PFSK-1 (cell line): ENCODE measurements around the gene PAM16.

Source experiments
- FOXP2 ChIP-seq: optimal IDR thresholded peaks from 2 replicates; pipeline ENCODE3; 2011; ENCODE audit warnings: borderline replicate concordance, control low read depth, inconsistent platforms; ENCODE audit not compliant: insufficient read depth; ENCODE audit errors: extremely low read length, extremely low read depth
- POLR2AphosphoS5 ChIP-seq: IDR thresholded peaks from 2 replicates; pipeline ENCODE4 v1.6.1; 2012; ENCODE audit warnings: low read depth, mild to moderate bottlenecking, control low read depth, low read length, moderate library complexity
- SIN3A ChIP-seq: IDR thresholded peaks from 2 replicates; pipeline ENCODE4 v1.6.1; 2012; ENCODE audit warnings: mild to moderate bottlenecking, low read length, moderate library complexity, borderline replicate concordance; ENCODE audit not compliant: insufficient read depth
- TAF1 ChIP-seq: IDR thresholded peaks from 2 replicates; pipeline ENCODE4 v1.6.1; 2012; ENCODE audit warnings: low read length, control low read depth, borderline replicate concordance; ENCODE audit not compliant: insufficient read depth
- TF ChIP-seq, protein P1 (sequence below), 2 experiments: IDR thresholded peaks; 2 replicates each; pipeline versions ENCODE4 v1.6.1 to v1.8.0; 2011 to 2012; ENCODE audit warnings: low read depth in 2 of 2, low read length in 2 of 2, control low read depth in 1 of 2, inconsistent platforms in 1 of 2, mild to moderate bottlenecking in 1 of 2, moderate library complexity in 1 of 2; ENCODE audit not compliant: insufficient read depth in 1 of 2

The PAM16 gene

DNA sequence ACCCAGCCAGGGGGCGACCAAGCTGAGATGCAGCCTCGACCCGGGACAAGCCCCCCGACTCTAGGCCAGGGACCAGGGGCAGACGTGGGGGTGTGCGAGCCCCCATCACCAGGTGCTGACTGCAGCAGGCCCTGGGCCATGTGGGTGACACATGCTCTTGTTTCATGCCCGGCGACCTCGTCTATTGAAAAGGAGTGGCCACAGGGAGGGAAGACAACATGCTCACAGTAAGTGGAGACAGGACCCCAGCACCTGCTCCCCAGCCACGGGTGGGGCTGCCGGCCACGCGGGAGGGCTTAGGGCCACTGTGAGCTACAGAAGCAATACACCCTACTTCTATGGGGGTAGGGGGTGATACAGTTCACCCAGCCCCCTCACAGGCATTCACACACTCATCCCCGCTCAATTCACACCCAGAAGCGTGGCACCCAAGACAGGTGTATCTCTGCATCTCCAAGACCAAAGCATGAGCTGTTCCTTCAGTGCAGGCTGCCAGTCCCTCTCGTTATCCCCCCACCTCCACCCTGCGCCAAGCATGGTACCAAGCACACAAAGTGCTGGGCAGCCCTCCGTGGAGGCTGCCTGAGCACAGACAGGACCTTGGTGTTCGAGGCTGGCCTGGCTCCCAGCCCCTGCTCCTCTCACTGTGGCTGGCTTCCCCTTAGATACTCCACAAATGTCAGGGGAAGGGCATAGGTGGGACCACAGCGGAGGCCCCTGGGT lies 34.1 kb upstream of the PAM16 start:
- TF ChIP-seq, protein P1, sequence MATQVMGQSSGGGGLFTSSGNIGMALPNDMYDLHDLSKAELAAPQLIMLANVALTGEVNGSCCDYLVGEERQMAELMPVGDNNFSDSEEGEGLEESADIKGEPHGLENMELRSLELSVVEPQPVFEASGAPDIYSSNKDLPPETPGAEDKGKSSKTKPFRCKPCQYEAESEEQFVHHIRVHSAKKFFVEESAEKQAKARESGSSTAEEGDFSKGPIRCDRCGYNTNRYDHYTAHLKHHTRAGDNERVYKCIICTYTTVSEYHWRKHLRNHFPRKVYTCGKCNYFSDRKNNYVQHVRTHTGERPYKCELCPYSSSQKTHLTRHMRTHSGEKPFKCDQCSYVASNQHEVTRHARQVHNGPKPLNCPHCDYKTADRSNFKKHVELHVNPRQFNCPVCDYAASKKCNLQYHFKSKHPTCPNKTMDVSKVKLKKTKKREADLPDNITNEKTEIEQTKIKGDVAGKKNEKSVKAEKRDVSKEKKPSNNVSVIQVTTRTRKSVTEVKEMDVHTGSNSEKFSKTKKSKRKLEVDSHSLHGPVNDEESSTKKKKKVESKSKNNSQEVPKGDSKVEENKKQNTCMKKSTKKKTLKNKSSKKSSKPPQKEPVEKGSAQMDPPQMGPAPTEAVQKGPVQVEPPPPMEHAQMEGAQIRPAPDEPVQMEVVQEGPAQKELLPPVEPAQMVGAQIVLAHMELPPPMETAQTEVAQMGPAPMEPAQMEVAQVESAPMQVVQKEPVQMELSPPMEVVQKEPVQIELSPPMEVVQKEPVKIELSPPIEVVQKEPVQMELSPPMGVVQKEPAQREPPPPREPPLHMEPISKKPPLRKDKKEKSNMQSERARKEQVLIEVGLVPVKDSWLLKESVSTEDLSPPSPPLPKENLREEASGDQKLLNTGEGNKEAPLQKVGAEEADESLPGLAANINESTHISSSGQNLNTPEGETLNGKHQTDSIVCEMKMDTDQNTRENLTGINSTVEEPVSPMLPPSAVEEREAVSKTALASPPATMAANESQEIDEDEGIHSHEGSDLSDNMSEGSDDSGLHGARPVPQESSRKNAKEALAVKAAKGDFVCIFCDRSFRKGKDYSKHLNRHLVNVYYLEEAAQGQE (IDR thresholded peaks at IDR 0.05; ENCODE audit: insufficient read depth in 1 of 2, low read depth in 2 of 2, low read length in 2 of 2): no peak
- TF ChIP-seq FOXP2: no peak
- TF ChIP-seq SIN3A: no peak
- TF ChIP-seq TAF1: no peak
- TF ChIP-seq POLR2AphosphoS5: no peak

- no peak for TF ChIP-seq FOXP2
- TF ChIP-seq, protein P1 (IDR thresholded peaks at IDR 0.05; ENCODE audit: insufficient read depth in 1 of 2, low read depth in 2 of 2, low read length in 2 of 2): no peak
Observed at GRCh38 chr16:4384509-4384942, 33.4 kb upstream of the PAM16 start.

DNA sequence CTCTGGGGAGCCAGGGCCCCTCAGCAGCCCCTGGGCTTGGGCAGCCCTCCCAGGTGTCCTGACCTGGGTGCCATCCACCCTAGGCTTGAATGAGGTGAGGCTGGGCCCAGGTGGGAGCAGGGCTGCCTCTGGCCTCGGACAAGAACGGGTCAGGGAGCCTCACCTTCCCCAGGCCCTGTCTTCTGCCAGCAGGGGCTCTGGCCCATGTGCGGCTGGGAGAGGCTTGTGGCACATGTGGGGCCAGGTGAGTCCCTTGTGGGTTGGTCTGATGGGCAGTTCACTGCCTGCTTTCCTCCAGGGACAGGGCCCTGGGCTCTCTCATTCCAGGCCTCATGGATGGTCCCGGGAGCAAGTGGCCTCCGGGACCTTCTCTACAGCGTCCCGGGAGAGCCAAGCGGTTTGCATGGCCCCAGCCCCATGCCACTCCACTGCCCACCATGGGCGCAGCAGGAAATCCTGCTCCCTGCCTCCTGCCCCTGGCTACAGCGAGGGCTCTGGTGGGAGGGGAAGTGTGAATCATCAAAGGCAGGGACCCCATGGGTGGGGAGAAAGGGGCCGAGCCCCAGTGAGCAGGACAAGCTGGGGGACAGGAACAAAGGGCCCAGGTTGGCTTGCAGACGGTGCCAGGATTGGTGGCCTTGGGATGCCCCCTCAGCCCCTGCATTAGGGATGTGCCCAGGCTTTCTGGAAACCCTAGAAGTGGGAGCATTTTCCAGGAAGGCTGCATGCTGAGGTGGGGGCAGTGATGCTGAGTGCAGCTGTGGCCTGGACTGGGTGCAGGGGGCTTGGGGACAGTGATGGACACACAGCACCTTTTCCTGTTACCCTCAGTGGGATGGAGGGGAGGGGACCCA lies 32.7 kb upstream of the PAM16 start:
- TF ChIP-seq, protein P1 (IDR thresholded peaks at IDR 0.05; ENCODE audit: insufficient read depth in 1 of 2, low read depth in 2 of 2, low read length in 2 of 2): no peak
- TF ChIP-seq FOXP2 (no peak), POLR2AphosphoS5 (no peak), SIN3A (no peak), TAF1 (no peak)

DNA sequence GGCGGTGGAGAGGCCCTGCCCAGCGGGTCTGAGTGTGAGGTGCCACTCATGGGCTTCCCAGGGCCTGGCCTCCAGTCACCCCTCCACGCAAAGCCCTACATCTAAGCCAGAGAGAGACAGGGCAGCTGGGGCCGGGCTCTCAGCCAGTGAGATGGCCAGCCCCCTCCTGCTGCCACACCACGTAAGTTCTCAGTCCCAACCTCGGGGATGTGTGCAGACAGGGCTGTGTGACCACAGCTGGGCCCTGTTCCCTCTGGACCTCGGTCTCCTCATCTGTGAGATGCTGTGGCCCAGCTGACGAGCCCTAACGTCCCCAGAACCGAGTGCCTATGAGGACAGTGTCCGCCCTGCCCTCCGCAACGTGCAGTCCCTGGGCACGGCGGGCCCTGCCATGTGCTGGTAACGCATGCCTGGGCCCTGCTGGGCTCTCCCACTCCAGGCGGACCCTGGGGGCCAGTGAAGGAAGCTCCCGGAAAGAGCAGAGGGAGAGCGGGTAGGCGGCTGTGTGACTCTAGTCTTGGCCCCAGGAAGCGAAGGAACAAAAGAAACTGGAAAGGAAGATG lies 31.8 kb upstream of the PAM16 start:
- TF ChIP-seq TAF1: no peak
- no peak for TF ChIP-seq SIN3A

DNA sequence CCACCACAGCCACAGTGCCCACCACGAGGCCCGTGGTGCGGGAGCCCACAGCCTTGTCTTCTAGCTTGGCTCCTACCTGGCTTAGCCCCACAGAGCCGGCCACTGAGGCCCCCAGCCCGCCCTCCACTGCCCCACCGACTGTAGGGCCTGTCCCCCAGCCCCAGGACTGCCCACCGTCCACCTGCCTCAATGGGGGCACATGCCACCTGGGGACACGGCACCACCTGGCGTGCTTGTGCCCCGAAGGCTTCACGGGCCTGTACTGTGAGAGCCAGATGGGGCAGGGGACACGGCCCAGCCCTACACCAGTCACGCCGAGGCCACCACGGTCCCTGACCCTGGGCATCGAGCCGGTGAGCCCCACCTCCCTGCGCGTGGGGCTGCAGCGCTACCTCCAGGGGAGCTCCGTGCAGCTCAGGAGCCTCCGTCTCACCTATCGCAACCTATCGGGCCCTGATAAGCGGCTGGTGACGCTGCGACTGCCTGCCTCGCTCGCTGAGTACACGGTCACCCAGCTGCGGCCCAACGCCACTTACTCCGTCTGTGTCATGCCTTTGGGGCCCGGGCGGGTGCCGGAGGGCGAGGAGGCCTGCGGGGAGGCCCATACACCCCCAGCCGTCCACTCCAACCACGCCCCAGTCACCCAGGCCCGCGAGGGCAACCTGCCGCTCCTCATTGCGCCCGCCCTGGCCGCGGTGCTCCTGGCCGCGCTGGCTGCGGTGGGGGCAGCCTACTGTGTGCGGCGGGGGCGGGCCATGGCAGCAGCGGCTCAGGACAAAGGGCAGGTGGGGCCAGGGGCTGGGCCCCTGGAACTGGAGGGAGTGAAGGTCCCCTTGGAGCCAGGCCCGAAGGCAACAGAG lies 31.0 kb upstream of the PAM16 start:
- TF ChIP-seq, protein P1 (IDR thresholded peaks at IDR 0.05; ENCODE audit: insufficient read depth in 1 of 2, low read depth in 2 of 2, low read length in 2 of 2): no peak
- TF ChIP-seq POLR2AphosphoS5 (no peak), TAF1 (no peak), SIN3A (no peak), FOXP2 (no peak)
